Activated naive CD4-positive, alpha-beta T cell treated with anti-CD3 and anti-CD28 coated beads, Interleukin-2, amount 10 ng/mL, durations not matched to agents 7 days and 5 days (primary cell): ENCODE results near the gene WDR35.

Experiments
- CTCF ChIA-PET: fragments of 350-600 bp; sonication (Branson Sonifier 250); formaldehyde crosslinking; loops from one replicate; lab custom pipeline; 2021; ENCODE audit warnings: antibody characterized with exemption; lab: Charles Lee
- DNase-seq: peaks from one replicate; pipeline ENCODE4 v3.0.0-alpha.2; 2020
- H3K27ac Mint-ChIP-seq: one replicate; pipeline ENCODE4 v1.8.0; 2021; ENCODE audit warnings: mild to moderate bottlenecking, moderate library complexity, mixed read lengths
- H3K27me3 Mint-ChIP-seq: one replicate; pipeline ENCODE4 v1.8.0; 2021; ENCODE audit warnings: mild to moderate bottlenecking, mixed read lengths
- H3K36me3 Mint-ChIP-seq: one replicate; pipeline ENCODE4 v1.8.0; 2021; ENCODE audit warnings: mixed read lengths
- H3K4me1 Mint-ChIP-seq: one replicate; pipeline ENCODE4 v1.8.0; 2021; ENCODE audit warnings: mixed read lengths
- H3K4me3 Mint-ChIP-seq: one replicate; pipeline ENCODE4 v1.8.0; 2021; ENCODE audit warnings: mild to moderate bottlenecking, moderate library complexity, mixed read lengths
- H3K9me3 Mint-ChIP-seq: one replicate; pipeline ENCODE4 v1.8.0; 2021; ENCODE audit warnings: mixed read lengths

The WDR35 gene

DNA sequence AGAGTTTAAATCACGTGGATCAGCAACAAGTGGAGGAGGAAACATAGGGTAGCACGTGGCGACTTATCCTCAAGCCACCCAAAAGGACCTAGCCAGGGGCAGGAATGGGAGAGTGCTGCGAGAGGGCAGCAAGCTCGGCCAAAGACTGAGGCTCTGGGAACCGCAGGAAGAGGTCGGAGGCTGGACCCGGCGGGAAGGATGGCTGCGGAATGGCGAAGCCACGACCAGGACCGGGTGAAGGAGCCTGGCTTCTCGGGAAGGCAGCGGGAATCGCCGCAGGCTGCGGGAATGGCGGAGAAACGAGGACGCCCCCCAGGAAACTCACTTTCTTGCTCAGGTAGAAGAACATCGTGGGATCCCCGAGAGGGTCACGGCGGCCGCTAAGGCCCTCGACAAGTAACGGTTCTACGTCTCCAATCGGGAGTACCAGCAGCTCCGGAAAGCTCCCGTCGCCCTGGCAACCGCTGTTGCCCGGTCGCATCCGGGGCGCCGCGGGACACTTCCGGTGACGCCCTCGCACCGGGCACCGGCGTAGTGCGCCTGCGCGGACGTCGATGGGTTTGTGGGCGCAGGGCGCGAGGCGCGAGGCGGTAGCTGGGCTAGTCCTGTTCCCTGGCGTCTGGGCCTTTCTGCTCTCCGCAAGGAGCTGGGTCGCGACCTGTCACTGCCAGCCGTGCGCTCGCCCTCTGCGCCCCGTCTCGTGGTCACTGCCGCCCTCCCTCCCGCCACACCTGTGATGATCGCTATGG lies at the start of gene WDR35:
WDR35 (minus strand) TSS at position 439 of the 749 bp plus-strand sequence; CDS start at position 349, 90 bp downstream.
- CTCF ChIA-PET, result interaction anchor here (1.5 kb wide), 1 partner anchor 90 kb away, joined by 3 read pairs; no protein-coding TSS in a partner anchor
- Mint-ChIP-seq H3K4me1 (peaks cover 31% of the 10 kb centered on the region), H3K27me3 (peaks cover 30% of the 10 kb centered on the region), H3K36me3 (peaks cover 1% of the 10 kb centered on the region), H3K9me3 (no peaks in the 10 kb centered on the region), H3K4me3 (peak within 1 kb of the TSS; percentile 81), H3K27ac (peak within 1 kb of the TSS; percentile 64)
- peak; percentile 92 for DNase-seq

DNA sequence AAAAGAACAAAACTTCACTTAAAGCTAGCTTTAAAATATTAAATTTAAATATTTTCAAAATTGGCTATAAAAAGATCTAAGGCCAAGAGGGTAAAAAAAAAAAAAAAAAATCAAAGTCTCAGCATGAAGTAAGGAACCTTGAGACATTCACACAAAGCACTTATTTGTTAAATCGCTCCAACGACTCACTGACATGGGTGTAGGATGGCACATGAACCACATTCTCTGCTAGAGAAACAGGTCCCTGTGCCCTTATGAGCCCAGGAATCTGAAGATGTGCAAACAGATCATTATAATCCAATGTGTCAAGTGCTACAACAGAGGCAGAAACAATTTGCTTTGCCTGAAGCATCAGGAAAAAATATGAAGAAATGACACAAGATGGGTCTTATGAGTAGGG lies 47.8 kb upstream of the WDR35 start:
- Mint-ChIP-seq H3K27me3 (no peaks in the 10 kb centered on the region), H3K36me3 (peaks cover 35% of the 10 kb centered on the region)

DNA sequence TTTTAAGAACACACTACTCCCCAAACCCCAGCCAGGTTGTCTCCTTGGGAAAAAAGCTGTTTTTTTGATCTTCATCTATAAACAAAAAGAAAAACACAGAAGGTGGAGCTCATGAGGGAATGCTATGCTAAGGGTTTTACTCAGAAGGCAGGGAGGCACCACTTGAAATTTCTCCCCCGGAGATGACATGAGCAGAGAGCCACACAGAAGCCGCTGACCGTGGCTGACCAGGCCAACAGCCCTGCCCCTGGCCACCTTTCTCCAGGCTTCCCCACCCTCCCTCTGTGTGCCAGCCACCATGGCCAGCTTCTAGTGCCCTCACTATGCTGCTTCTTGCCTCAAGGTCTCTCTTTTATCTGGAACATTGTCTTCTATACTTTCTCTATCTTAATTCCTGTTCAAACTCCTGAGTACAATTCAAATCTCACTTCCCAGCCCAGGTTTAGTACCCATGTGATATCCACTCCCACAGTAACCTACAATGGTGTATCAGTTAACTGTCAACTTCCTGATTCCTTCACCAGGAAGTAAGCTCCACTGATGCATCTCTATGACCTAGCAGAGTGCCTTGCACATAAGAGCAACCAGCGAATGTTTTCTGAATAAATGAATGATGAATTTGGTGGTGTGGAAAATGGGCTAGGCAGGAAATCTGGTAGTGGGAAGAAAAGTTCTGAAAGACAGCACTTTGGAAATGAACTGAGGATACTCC lies 46.2 kb upstream of the WDR35 start:
- Mint-ChIP-seq H3K27ac (peak overlapping the region; percentile 9), H3K9me3 (no peaks in the 10 kb centered on the region), H3K27me3 (no peaks in the 10 kb centered on the region), H3K4me1 (peaks cover 7% of the 10 kb centered on the region), H3K4me3 (no peak overlapping the region), H3K36me3 (peaks cover 49% of the 10 kb centered on the region)
- DNase-seq, result no peak
- CTCF ChIA-PET, result interaction anchor here (1.3 to 2.7 kb wide), 3 partner anchors 14 to 21 kb away, joined by 3 to 15 read pairs (median 4); no protein-coding TSS in a partner anchor

More for the DNA sequence above, 47.8 kb upstream of the WDR35 start:
- peaks cover 7% of the 10 kb centered on the region for H3K4me1 Mint-ChIP-seq
- DNase-seq, result no peak
- no peak overlapping the region for H3K27ac Mint-ChIP-seq
- CTCF ChIA-PET, result interaction anchor here (0.6 to 2.7 kb wide), 4 partner anchors 11 to 93 kb away, joined by 3 to 15 read pairs (median 3); no protein-coding TSS in a partner anchor
- no peaks in the 10 kb centered on the region for H3K9me3 Mint-ChIP-seq
- no peak overlapping the region for H3K4me3 Mint-ChIP-seq

DNA sequence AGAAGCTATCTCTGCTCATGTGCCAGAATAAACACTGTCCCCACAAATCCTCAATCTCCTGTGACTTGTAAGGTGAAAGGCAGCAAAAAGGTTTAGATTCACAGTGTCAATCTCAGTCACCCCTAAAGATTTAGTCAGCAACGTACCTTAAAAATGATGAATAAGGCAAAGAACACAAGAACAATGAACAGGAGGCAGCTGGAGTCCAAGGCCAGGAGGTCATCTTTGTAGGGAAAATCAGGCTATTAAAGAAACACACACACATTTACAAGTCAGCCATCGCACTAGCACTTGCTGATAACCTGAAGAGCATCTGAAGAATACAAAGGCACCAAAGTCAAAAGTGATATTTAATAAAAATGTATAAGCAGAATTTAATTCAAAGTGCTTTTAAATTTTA lies 44.9 kb upstream of the WDR35 start:
- CTCF ChIA-PET, result interaction anchor here (1.9 kb wide), 1 partner anchor 79 kb away, joined by 4 read pairs; no protein-coding TSS in a partner anchor
- H3K36me3 Mint-ChIP-seq, result peaks cover 57% of the 10 kb centered on the region
- DNase-seq, result no peak
- no peak overlapping the region for H3K4me3 Mint-ChIP-seq
- no peak overlapping the region for H3K27ac Mint-ChIP-seq
- H3K9me3 Mint-ChIP-seq, result no peaks in the 10 kb centered on the region
- peaks cover 7% of the 10 kb centered on the region for H3K4me1 Mint-ChIP-seq
- no peaks in the 10 kb centered on the region for H3K27me3 Mint-ChIP-seq

DNA sequence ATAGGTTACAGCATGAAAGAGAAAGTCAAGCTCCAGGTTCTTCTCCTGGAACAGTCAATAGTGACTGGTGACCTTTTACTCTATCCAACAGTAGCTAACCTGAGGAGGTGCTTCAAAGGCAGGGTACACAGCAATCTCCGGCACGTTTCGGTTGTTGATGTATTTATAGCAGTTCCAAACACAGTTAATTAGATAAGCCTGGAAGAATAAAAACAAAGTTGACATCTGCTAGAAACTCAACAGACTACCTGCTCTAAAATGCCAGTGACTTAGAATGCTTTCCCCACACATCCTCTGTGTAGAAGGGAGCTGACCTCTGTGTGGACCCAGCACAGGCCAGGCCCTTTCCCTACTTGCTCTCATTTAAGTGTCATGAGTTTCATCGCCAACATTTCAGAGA lies 44.3 kb upstream of the WDR35 start:
- Mint-ChIP-seq H3K4me3 (no peak overlapping the region), H3K27me3 (no peaks in the 10 kb centered on the region), H3K27ac (no peak overlapping the region), H3K4me1 (peaks cover 7% of the 10 kb centered on the region), H3K9me3 (no peaks in the 10 kb centered on the region), H3K36me3 (peaks cover 63% of the 10 kb centered on the region)
- DNase-seq, result no peak
- CTCF ChIA-PET, result interaction anchor here (1.9 kb wide), 1 partner anchor 79 kb away, joined by 4 read pairs; no protein-coding TSS in a partner anchor

DNA sequence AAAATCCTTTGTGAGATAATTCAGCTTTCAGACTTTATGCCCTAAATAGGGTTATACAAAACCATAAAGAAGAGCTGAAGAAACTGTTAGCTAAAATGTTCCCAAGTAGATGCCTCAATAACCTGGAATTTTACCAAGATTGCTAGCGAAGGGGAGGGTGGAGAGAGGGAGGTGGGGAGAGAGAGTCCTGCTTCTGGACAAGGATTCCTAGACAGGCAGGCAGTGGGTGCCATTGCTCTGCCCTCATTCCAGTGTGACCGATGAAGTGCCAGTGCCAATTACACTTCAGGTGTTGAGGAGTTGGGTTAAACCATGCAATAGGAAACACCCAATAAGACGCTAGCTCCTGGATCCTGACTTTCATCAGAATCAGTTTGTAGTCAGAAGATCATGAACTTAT lies 43.4 kb upstream of the WDR35 start:
- no peak overlapping the region for H3K27ac Mint-ChIP-seq
- H3K27me3 Mint-ChIP-seq, result no peaks in the 10 kb centered on the region
- H3K4me1 Mint-ChIP-seq, result peaks cover 7% of the 10 kb centered on the region
- H3K4me3 Mint-ChIP-seq, result no peak overlapping the region
- no peak for DNase-seq
- H3K36me3 Mint-ChIP-seq, result peaks cover 72% of the 10 kb centered on the region
- CTCF ChIA-PET, result interaction anchor here (1.3 to 1.9 kb wide), 2 partner anchors 22 to 78 kb away, joined by 3 to 4 read pairs; no protein-coding TSS in a partner anchor
- H3K9me3 Mint-ChIP-seq, result no peaks in the 10 kb centered on the region

DNA sequence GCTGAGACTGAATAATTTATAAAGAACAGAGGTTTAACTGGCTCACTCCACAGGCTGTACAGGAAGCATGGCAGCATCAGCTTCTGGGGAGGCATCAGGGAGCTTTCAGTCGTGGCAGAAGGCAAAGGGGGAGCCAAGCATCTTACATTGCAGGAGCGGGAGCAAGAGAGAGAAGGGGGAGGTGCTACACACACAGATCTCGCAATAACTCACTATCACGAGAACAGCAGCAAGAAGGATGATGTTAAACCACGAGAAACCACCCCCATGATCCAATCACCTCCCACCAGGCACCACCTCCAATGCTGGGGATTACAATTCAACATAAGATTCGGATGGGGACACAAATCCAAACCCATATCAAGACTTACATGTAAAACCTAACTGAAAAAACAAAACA lies 40.3 kb upstream of the WDR35 start:
- Mint-ChIP-seq H3K27me3 (no peaks in the 10 kb centered on the region), H3K9me3 (no peaks in the 10 kb centered on the region), H3K27ac (no peak overlapping the region), H3K36me3 (peaks cover 53% of the 10 kb centered on the region), H3K4me1 (no peaks in the 10 kb centered on the region), H3K4me3 (no peak overlapping the region)
- no peak for DNase-seq
- CTCF ChIA-PET, result interaction anchor here (1.9 kb wide), 1 partner anchor 15 kb away, joined by 8 read pairs; no protein-coding TSS in a partner anchor

DNA sequence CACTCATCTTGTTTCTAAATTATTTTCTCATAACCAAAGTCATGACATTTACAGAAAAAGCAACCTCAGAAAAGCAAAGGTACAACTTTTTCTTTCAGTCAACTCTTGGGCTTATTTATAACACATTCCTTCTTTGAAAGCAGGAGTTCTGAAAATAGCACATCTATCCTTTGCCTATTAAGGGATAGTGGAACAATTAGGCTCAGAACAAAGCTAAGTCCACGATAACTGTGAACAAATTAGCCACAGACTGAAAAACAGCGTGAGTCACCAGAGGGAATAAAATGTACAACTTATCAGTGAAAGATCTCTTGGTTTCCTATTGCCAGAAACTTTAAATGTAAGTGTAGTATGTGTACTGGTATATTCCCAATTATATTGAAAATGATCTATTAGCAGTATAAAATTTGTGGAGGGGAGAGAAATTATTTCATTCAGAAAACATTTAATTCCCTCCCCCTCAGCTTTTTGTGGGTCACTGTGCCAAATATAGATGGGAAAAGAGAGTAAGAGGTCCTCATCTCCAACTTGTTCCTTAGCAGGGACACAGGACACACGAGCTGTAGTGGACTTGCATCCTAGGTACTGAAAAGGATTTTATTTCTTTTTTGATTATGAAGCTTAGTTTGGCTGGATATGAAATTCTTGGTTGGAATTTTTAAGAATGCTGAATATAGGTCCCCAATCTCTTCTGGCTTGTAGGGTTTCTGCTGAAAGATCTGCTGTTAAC lies 38.0 kb upstream of the WDR35 start:
- Mint-ChIP-seq H3K36me3 (peaks cover 43% of the 10 kb centered on the region), H3K9me3 (no peaks in the 10 kb centered on the region), H3K27ac (no peak overlapping the region), H3K4me1 (no peaks in the 10 kb centered on the region), H3K4me3 (no peak overlapping the region), H3K27me3 (peaks cover 2% of the 10 kb centered on the region)
- CTCF ChIA-PET, result interaction anchor here (1.6 kb wide), 1 partner anchor 12 kb away, joined by 3 read pairs; no protein-coding TSS in a partner anchor
- no peak for DNase-seq

DNA sequence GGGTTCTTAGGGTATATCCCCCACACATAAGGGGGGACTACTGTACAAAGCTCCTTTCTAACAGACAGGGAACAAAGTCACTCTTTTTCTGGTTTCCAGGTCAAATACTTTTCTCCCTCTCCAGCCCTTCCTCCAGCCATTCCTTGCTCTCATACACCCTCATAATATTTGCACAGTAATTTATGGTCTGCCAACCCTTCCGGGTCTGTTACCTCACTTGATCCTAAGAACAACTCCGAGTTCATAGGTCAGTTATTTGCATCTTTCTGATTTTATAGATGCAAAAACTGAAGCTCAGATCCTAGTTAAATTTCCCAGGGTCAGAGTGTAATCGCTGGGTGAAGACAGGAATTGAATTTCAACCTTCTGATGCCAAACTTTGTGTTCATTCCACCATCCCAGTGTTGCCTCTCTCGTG lies 37.4 kb upstream of the WDR35 start:
- H3K27ac Mint-ChIP-seq, result no peak overlapping the region
- CTCF ChIA-PET, result interaction anchor here (1.6 kb wide), 1 partner anchor 11 kb away, joined by 3 read pairs; no protein-coding TSS in a partner anchor
- peaks cover 37% of the 10 kb centered on the region for H3K36me3 Mint-ChIP-seq
- no peak overlapping the region for H3K4me3 Mint-ChIP-seq
- no peaks in the 10 kb centered on the region for H3K4me1 Mint-ChIP-seq
- peaks cover 4% of the 10 kb centered on the region for H3K27me3 Mint-ChIP-seq
- no peaks in the 10 kb centered on the region for H3K9me3 Mint-ChIP-seq
- DNase-seq, result no peak

DNA sequence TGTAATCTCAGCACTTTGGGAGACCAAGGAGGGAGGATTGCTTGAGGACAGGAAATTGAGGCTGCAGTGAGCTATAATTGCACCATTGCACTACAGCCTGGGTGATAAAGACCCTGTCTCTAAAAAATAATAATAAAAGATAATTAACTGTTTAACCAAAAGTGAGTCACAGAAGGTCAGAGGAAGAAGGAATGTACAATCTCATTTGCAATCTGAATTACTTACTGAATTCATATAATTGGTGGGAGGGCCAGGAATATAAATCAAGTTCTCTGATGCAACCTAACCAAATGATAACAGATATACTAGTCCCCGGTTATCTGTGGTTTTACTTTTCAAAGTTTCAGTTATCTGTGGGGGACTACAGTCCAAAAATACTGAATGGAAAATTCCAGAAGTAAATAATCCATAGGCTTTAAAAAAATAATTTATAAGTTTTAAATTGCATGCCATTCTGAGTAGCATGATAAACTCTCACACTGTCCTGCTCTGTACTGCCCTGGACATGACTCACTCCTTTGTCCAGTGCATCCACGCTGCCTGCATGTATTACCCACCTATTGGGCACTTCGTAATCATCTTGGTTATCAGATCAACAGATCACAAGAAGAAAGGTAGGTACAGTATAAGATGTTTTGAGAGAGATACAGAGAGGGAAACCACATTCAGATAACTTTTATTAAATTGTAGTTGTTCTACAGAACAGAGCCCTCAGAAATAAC lies 35.3 kb upstream of the WDR35 start:
- Mint-ChIP-seq H3K36me3 (peaks cover 21% of the 10 kb centered on the region), H3K4me3 (no peak overlapping the region), H3K4me1 (no peaks in the 10 kb centered on the region), H3K27ac (no peak overlapping the region), H3K27me3 (peaks cover 11% of the 10 kb centered on the region), H3K9me3 (peaks cover 15% of the 10 kb centered on the region)
- DNase-seq, result no peak
- CTCF ChIA-PET, result no interaction called here

DNA sequence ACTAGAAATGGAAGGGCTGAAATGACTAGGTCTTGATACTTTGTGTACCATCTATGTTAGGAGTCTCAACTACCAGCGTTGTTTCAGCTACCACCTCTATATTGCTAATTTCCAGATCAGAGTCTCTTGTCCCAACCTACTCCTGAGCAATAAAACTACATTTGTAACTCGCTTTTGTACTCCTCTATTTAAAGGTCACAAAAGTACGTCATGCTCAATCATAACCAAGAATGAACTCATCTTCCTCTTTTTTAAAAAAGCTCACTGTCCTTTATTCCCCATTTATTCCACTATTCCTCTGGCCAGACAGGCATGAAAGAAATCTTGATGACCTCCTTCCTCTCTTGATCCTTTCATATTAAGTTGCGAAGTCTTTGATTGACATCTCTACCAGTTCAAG lies 33.8 kb upstream of the WDR35 start:
- CTCF ChIA-PET, result interaction anchor here (1.1 to 1.2 kb wide), 2 partner anchors 14 to 25 kb away, joined by 3 read pairs; no protein-coding TSS in a partner anchor
- H3K36me3 Mint-ChIP-seq, result peaks cover 6% of the 10 kb centered on the region
- no peaks in the 10 kb centered on the region for H3K4me1 Mint-ChIP-seq
- no peak overlapping the region for H3K4me3 Mint-ChIP-seq
- peaks cover 19% of the 10 kb centered on the region for H3K9me3 Mint-ChIP-seq
- peaks cover 11% of the 10 kb centered on the region for H3K27me3 Mint-ChIP-seq
- no peak overlapping the region for H3K27ac Mint-ChIP-seq
- DNase-seq, result no peak

DNA sequence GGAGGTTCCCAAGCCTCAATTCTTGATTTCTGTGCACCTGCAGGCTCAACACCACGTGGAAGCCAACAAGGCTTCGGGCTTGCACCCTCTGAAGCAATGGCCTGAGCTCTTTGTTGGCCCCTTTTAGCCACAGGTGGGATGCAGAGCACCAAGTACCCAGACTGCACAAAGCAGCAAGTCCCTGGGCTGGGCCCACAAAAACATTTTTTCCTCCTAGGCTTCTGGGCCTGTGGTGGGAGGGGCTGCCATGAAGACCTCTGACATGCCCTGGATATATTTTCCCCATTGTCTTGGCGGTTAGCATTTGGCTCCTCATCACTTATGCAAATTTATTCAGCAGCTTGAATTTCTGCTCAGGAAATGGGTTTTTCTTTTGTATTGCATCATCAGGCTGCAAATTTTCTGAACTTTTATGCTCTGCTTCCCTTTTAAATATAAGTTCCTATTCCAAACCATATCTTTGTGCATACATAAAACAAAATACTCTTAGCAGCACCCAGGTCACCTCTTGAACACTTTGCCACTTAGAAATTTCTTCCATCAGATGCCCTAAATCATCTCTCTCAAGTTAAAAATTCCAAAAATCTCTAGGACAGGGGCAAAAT lies 31.6 kb upstream of the WDR35 start:
- H3K4me1 Mint-ChIP-seq, result no peaks in the 10 kb centered on the region
- H3K9me3 Mint-ChIP-seq, result peaks cover 19% of the 10 kb centered on the region
- CTCF ChIA-PET, result no interaction called here
- no peaks in the 10 kb centered on the region for H3K36me3 Mint-ChIP-seq
- H3K27me3 Mint-ChIP-seq, result peaks cover 11% of the 10 kb centered on the region
- no peak overlapping the region for H3K27ac Mint-ChIP-seq
- no peak overlapping the region for H3K4me3 Mint-ChIP-seq
- DNase-seq, result no peak

DNA sequence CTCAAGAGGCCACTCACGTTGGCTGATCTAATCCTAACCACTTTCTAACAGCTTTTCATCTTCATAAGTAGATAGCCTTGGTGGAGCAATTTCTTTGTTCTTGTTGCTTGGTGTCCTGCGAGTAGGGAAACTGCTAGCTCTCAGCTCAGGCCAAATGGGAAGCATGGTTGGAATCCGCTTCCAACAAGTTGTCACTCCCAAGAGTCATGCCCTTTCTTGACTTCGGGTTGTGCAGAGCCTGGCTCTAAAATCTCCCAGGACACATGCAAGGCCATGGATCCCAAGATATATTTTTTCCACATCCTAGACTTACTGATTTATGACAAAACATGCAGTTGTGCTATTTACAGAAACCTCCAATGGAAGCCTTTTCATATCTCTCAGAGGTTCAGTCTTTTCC lies 29.8 kb upstream of the WDR35 start:
- peaks cover 19% of the 10 kb centered on the region for H3K9me3 Mint-ChIP-seq
- H3K4me3 Mint-ChIP-seq, result no peak overlapping the region
- H3K27me3 Mint-ChIP-seq, result peaks cover 16% of the 10 kb centered on the region
- no peak for DNase-seq
- H3K27ac Mint-ChIP-seq, result no peak overlapping the region
- no peaks in the 10 kb centered on the region for H3K36me3 Mint-ChIP-seq
- H3K4me1 Mint-ChIP-seq, result no peaks in the 10 kb centered on the region
- CTCF ChIA-PET, result interaction anchor here (0.8 kb wide), 1 partner anchor 195 kb away, joined by 3 read pairs; no protein-coding TSS in a partner anchor
